Astrocyte (in vitro differentiated cells and primary cell): Measurements from ENCODE around the gene FEZ2.

ENCODE experiments used
- CTCF ChIP-seq: IDR thresholded peaks from 2 replicates; pipeline ENCODE4 v1.5.1; 2011; ENCODE audit warnings: low read depth, mild to moderate bottlenecking, inconsistent platforms, low read length, moderate library complexity; ENCODE audit not compliant: insufficient read depth
- EZH2 ChIP-seq: IDR thresholded peaks from 2 replicates; pipeline ENCODE4 v1.6.1; 2012; ENCODE audit warnings: mild to moderate bottlenecking, low read length, inconsistent platforms; ENCODE audit not compliant: insufficient read depth

- no peak for TF ChIP-seq CTCF
- no peak for TF ChIP-seq EZH2
Measured at GRCh38 chr2:36615222-36615621, 17.3 kb upstream of the FEZ2 start.
